HEK293T (cell line): ENCODE measurements around the gene MMP7.

ENCODE experiments used
- ARNT ChIP-seq: fragments of 450-650 bp; IDR thresholded peaks from 2 replicates; pipeline ENCODE4 v1.6.1; 2017; ENCODE audit warnings: mild to moderate bottlenecking
- BHLHE40 ChIP-seq: fragments of 450-650 bp; IDR thresholded peaks from 2 replicates; pipeline ENCODE4 v1.6.1; 2016; ENCODE audit warnings: mild to moderate bottlenecking, moderate library complexity, borderline replicate concordance
- ELF4 ChIP-seq: fragments of 450-650 bp; IDR thresholded peaks from 2 replicates; pipeline ENCODE4 v1.6.1; 2017; ENCODE audit warnings: antibody characterized with exemption
- FOXA1 ChIP-seq: fragments of 450-650 bp; IDR thresholded peaks from 2 replicates; pipeline ENCODE4 v1.6.1; 2016; ENCODE audit warnings: mild to moderate bottlenecking
- FOXK2 ChIP-seq: fragments of 450-650 bp; IDR thresholded peaks from 2 replicates; pipeline ENCODE4 v1.6.1; 2016; ENCODE audit warnings: mild to moderate bottlenecking
- FOXM1 ChIP-seq: fragments of 450-650 bp; IDR thresholded peaks from 2 replicates; pipeline ENCODE4 v1.6.1; 2017; ENCODE audit warnings: mild to moderate bottlenecking, borderline replicate concordance
- HDGF ChIP-seq: fragments of 450-650 bp; IDR thresholded peaks from 2 replicates; pipeline ENCODE4 v1.6.1; 2017; ENCODE audit warnings: antibody characterized with exemption, borderline replicate concordance
- LEF1 ChIP-seq: fragments of 450-650 bp; IDR thresholded peaks from 2 replicates; pipeline ENCODE4 v1.6.1; 2017; ENCODE audit warnings: mild to moderate bottlenecking, borderline replicate concordance
- SP1 ChIP-seq: fragments of 450-650 bp; IDR thresholded peaks from 2 replicates; pipeline ENCODE4 v1.6.1; 2017
- SUZ12 ChIP-seq: fragments of 450-650 bp; IDR thresholded peaks from 2 replicates; pipeline ENCODE4 v1.6.1; 2016; ENCODE audit warnings: mild to moderate bottlenecking
- TARDBP ChIP-seq: fragments of 450-650 bp; IDR thresholded peaks from 2 replicates; pipeline ENCODE4 v1.6.1; 2016
- ZNF384 ChIP-seq: fragments of 450-650 bp; IDR thresholded peaks from 2 replicates; pipeline ENCODE4 v1.6.1; 2016

DNA sequence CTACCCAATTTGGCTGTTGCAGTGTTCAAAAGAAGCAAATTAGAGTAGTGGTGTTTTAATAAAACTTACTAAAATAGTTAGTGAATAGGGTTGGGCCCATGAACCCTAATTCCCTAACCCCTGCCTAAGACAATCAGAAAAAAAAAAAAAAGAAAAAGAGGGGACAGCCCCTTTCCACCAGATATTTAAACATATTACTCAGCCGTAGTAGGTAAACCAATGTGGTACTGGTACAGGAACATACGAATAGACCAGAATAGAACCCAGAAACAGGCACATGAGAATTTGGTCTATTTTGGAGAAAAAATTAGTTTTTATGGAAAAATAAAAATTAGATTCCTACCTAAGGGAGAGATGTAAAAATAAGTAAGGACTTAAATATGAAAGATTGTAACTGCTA, 38.6 kb downstream of the MMP7 start:
- TF ChIP-seq TARDBP (no peak), FOXM1 (no peak), ELF4 (no peak), SP1 (no peak), LEF1 (no peak), SUZ12 (no peak), FOXA1 (no peak), ZNF384 (no peak), BHLHE40 (no peak), FOXK2 (no peak), ARNT (no peak), HDGF (no peak)
